ENCODE results near the gene ANKRD33B.

GRCh38 chr5:10576121-10576789 lies 12.4 kb downstream of the ANKRD33B start:
- TF ChIP-seq, protein P1, sequence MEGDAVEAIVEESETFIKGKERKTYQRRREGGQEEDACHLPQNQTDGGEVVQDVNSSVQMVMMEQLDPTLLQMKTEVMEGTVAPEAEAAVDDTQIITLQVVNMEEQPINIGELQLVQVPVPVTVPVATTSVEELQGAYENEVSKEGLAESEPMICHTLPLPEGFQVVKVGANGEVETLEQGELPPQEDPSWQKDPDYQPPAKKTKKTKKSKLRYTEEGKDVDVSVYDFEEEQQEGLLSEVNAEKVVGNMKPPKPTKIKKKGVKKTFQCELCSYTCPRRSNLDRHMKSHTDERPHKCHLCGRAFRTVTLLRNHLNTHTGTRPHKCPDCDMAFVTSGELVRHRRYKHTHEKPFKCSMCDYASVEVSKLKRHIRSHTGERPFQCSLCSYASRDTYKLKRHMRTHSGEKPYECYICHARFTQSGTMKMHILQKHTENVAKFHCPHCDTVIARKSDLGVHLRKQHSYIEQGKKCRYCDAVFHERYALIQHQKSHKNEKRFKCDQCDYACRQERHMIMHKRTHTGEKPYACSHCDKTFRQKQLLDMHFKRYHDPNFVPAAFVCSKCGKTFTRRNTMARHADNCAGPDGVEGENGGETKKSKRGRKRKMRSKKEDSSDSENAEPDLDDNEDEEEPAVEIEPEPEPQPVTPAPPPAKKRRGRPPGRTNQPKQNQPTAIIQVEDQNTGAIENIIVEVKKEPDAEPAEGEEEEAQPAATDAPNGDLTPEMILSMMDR (IDR thresholded peaks at IDR 0.05), result no peak
- no peak for TF ChIP-seq EZH2phosphoT487 (IDR thresholded peaks at IDR 0.05)

Data from neural progenitor cell (in vitro differentiated cells).